ENCODE data around the gene ERO1A. TPM values are rescaled to one million over a fixed set of nuclear protein-coding genes. Genes with fewer than 3 reads are reported as not detected.

Gene ERO1A
- total and polyA plus RNA-seq, 4 donors = 16.5 to 42.3 (median 20.0) TPM

DNA sequence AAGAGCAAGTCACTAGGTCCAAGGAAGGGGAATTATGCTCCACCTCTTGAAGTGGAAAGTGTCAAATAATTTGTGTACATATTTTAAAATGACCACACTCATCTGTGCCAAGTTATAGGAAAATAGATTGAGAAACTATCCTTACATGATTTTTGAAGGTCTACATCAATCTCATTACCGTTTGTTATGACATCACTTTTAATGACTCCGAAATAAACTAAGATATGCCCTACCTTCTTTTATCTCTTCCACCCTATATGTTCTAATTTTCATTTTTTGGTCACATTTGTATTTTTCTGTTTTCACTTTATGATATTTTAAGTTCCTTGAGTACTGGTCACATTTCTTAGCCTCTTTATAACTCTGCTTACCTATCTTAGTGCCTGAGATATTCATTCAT, 8.3 kb upstream of the ERO1A start:
- peaks cover 3 to 32% (median 16%) of the 10 kb centered on the region in 4 donors for H3K4me1 ChIP-seq (ENCODE audit: control insufficient read depth in 4 of 4, insufficient read depth in 4 of 4, low read length in 3 of 4)
- no peak overlapping the region for H3K9ac ChIP-seq (ENCODE audit: low read depth in 1 of 2, low read length in 2 of 2)
- no peaks in the 10 kb centered on the region for H3K9me3 ChIP-seq (ENCODE audit: control insufficient read depth in 4 of 4, low read length in 3 of 4)
- DNase-seq (ENCODE audit: low spot score) = no peak
- H3K4me3 ChIP-seq (ENCODE audit: low read depth in 1 of 3, low read length in 3 of 3) = no peak overlapping the region
- H3K36me3 ChIP-seq (ENCODE audit: control insufficient read depth in 4 of 4, insufficient read depth in 3 of 4, low read depth in 1 of 4, low read length in 3 of 4) = peaks cover 0 to 3% (median 0%) of the 10 kb centered on the region in 4 donors
- TF ChIP-seq YY1 (IDR thresholded peaks at IDR 0.05) = no peak
- TF ChIP-seq, protein P1, sequence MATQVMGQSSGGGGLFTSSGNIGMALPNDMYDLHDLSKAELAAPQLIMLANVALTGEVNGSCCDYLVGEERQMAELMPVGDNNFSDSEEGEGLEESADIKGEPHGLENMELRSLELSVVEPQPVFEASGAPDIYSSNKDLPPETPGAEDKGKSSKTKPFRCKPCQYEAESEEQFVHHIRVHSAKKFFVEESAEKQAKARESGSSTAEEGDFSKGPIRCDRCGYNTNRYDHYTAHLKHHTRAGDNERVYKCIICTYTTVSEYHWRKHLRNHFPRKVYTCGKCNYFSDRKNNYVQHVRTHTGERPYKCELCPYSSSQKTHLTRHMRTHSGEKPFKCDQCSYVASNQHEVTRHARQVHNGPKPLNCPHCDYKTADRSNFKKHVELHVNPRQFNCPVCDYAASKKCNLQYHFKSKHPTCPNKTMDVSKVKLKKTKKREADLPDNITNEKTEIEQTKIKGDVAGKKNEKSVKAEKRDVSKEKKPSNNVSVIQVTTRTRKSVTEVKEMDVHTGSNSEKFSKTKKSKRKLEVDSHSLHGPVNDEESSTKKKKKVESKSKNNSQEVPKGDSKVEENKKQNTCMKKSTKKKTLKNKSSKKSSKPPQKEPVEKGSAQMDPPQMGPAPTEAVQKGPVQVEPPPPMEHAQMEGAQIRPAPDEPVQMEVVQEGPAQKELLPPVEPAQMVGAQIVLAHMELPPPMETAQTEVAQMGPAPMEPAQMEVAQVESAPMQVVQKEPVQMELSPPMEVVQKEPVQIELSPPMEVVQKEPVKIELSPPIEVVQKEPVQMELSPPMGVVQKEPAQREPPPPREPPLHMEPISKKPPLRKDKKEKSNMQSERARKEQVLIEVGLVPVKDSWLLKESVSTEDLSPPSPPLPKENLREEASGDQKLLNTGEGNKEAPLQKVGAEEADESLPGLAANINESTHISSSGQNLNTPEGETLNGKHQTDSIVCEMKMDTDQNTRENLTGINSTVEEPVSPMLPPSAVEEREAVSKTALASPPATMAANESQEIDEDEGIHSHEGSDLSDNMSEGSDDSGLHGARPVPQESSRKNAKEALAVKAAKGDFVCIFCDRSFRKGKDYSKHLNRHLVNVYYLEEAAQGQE (IDR thresholded peaks at IDR 0.05) = no peak
- TF ChIP-seq HNF4G (IDR thresholded peaks at IDR 0.05) = no peak
- TF ChIP-seq EGR1 (IDR thresholded peaks at IDR 0.05; ENCODE audit: low read depth in 2 of 2) = no peak
- H3K27me3 ChIP-seq (ENCODE audit: control insufficient read depth in 4 of 4, insufficient read depth in 4 of 4, low read length in 3 of 4) = no peaks in the 10 kb centered on the region
- 96% methylated on average over 2 of the region's 2 CpGs for WGBS
- no peak overlapping the region for H3K27ac ChIP-seq (ENCODE audit: low read depth in 1 of 2, low read length in 2 of 2)

DNA sequence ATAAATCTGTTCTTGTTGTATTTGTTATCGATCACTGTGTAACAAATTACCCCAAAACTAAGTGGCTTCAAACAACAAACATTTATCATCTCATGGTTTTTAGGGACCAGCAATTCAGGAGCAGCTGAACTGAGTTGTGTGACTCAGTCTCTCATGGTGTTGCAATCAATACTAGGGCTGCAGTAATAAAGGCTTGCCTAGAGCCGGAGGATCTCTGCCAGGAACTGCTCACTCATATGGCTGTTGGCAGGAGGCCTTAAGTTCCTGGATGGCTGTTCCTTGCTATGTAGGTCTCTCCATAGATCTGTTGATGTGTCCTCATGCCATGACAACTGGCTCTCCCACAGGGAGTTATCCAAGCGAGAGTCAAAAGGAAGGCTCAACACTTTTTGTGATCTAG, 7.9 kb upstream of the ERO1A start:
- TF ChIP-seq YY1 (IDR thresholded peaks at IDR 0.05) (no peak), FOXA1 (IDR thresholded peaks at IDR 0.05) (no peak), EGR1 (IDR thresholded peaks at IDR 0.05; ENCODE audit: low read depth in 2 of 2) (no peak), RAD21 (IDR thresholded peaks at IDR 0.05) (no peak), RXRA (IDR thresholded peaks at IDR 0.05) (no peak), FOXA2 (IDR thresholded peaks at IDR 0.05) (no peak), SP1 (IDR thresholded peaks at IDR 0.05) (no peak), HNF4A (conservative IDR thresholded peaks at IDR 0.05) (no peak), NR2F2 (IDR thresholded peaks at IDR 0.05) (no peak), HNF4G (IDR thresholded peaks at IDR 0.05) (no peak), GABPA (IDR thresholded peaks at IDR 0.05 in 1 of 2, conservative IDR thresholded peaks at IDR 0.05 in 1 of 2) (no peak), TAF1 (conservative IDR thresholded peaks at IDR 0.05) (no peak)
- TF ChIP-seq, protein P2, sequence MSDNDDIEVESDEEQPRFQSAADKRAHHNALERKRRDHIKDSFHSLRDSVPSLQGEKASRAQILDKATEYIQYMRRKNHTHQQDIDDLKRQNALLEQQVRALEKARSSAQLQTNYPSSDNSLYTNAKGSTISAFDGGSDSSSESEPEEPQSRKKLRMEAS (IDR thresholded peaks at IDR 0.05) = no peak
- TF ChIP-seq, protein P3, sequence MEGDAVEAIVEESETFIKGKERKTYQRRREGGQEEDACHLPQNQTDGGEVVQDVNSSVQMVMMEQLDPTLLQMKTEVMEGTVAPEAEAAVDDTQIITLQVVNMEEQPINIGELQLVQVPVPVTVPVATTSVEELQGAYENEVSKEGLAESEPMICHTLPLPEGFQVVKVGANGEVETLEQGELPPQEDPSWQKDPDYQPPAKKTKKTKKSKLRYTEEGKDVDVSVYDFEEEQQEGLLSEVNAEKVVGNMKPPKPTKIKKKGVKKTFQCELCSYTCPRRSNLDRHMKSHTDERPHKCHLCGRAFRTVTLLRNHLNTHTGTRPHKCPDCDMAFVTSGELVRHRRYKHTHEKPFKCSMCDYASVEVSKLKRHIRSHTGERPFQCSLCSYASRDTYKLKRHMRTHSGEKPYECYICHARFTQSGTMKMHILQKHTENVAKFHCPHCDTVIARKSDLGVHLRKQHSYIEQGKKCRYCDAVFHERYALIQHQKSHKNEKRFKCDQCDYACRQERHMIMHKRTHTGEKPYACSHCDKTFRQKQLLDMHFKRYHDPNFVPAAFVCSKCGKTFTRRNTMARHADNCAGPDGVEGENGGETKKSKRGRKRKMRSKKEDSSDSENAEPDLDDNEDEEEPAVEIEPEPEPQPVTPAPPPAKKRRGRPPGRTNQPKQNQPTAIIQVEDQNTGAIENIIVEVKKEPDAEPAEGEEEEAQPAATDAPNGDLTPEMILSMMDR (IDR thresholded peaks at IDR 0.05; ENCODE audit: low read depth, low read length, missing input control) = no peak
- TF ChIP-seq, protein P4, sequence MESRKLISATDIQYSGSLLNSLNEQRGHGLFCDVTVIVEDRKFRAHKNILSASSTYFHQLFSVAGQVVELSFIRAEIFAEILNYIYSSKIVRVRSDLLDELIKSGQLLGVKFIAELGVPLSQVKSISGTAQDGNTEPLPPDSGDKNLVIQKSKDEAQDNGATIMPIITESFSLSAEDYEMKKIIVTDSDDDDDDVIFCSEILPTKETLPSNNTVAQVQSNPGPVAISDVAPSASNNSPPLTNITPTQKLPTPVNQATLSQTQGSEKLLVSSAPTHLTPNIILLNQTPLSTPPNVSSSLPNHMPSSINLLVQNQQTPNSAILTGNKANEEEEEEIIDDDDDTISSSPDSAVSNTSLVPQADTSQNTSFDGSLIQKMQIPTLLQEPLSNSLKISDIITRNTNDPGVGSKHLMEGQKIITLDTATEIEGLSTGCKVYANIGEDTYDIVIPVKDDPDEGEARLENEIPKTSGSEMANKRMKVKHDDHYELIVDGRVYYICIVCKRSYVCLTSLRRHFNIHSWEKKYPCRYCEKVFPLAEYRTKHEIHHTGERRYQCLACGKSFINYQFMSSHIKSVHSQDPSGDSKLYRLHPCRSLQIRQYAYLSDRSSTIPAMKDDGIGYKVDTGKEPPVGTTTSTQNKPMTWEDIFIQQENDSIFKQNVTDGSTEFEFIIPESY (IDR thresholded peaks at IDR 0.05) = no peak
- TF ChIP-seq, protein P5, sequence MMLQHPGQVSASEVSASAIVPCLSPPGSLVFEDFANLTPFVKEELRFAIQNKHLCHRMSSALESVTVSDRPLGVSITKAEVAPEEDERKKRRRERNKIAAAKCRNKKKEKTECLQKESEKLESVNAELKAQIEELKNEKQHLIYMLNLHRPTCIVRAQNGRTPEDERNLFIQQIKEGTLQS (IDR thresholded peaks at IDR 0.05) = no peak
- H3K4me1 ChIP-seq (ENCODE audit: control insufficient read depth in 4 of 4, insufficient read depth in 4 of 4, low read length in 3 of 4) = peaks cover 3 to 28% (median 14%) of the 10 kb centered on the region in 4 donors
- no peaks in the 10 kb centered on the region for H3K9me3 ChIP-seq (ENCODE audit: control insufficient read depth in 4 of 4, low read length in 3 of 4)
- H3K4me3 ChIP-seq (ENCODE audit: low read depth in 1 of 3, low read length in 3 of 3) = no peak overlapping the region
- no peaks in the 10 kb centered on the region for H3K36me3 ChIP-seq (ENCODE audit: control insufficient read depth in 4 of 4, insufficient read depth in 3 of 4, low read depth in 1 of 4, low read length in 3 of 4)
- DNase-seq (ENCODE audit: low spot score) = no peak
- 82% methylated on average over 3 of the region's 3 CpGs for WGBS
- H3K9ac ChIP-seq (ENCODE audit: low read depth in 1 of 2, low read length in 2 of 2) = no peak overlapping the region
- no peaks in the 10 kb centered on the region for H3K27me3 ChIP-seq (ENCODE audit: control insufficient read depth in 4 of 4, insufficient read depth in 4 of 4, low read length in 3 of 4)
- H3K27ac ChIP-seq (ENCODE audit: low read depth in 1 of 2, low read length in 2 of 2) = no peak overlapping the region

Measured in liver (tissue), 9 donors.